Activated CD4-positive, CD25-positive, alpha-beta regulatory T cell (primary cell): Measurements from ENCODE around the gene DYNC1H1.
"Not testable (repeated sequence)": the region's sequence is repeated elsewhere in the genome, so short reads cannot be mapped to it uniquely, and the experiment has no call there.

ENCODE experiments used
- DNase-seq, 4 experiments: peaks; one replicate each; lab custom pipeline; 2025; lab: John Stamatoyannopoulos, UW

DYNC1H1 gene

GRCh38 chr14:101963656-101964296, 597 bp upstream of the DYNC1H1 start:
- no peak for DNase-seq

- peak in 3 of 4 experiments; percentile 14 to 39 (median 18) for DNase-seq
Observed at GRCh38 chr14:101965181-101965544, 790 bp downstream of the DYNC1H1 start.

GRCh38 chr14:101965770-101966722, 1.7 kb downstream of the DYNC1H1 start:
- no peak for DNase-seq

GRCh38 chr14:101966742-101967141, 2.4 kb downstream of the DYNC1H1 start:
- DNase-seq = no peak

GRCh38 chr14:101968186-101968585, 3.8 kb downstream of the DYNC1H1 start:
- DNase-seq = no peak

GRCh38 chr14:101969481-101969880, 5.1 kb downstream of the DYNC1H1 start:
- DNase-seq = no peak

- DNase-seq = no peak
Observed at GRCh38 chr14:101970830-101971400, 6.5 kb downstream of the DYNC1H1 start.

GRCh38 chr14:101971458-101971857, 7.1 kb downstream of the DYNC1H1 start:
- DNase-seq = not testable (repeated sequence)

GRCh38 chr14:101972126-101972866, 7.9 kb downstream of the DYNC1H1 start:
- DNase-seq = no peak

GRCh38 chr14:101973356-101973755, 9.0 kb downstream of the DYNC1H1 start:
- no peak for DNase-seq

GRCh38 chr14:101975231-101975630, 10.9 kb downstream of the DYNC1H1 start:
- no peak for DNase-seq

- no peak for DNase-seq
Observed at GRCh38 chr14:101977311-101978071, 13.1 kb downstream of the DYNC1H1 start.

GRCh38 chr14:101979666-101980065, 15.3 kb downstream of the DYNC1H1 start:
- DNase-seq = no peak

GRCh38 chr14:101980251-101980650, 15.9 kb downstream of the DYNC1H1 start:
- no peak for DNase-seq

- DNase-seq = no peak
Observed at GRCh38 chr14:101980700-101981099, 16.3 kb downstream of the DYNC1H1 start.

- no peak for DNase-seq
Observed at GRCh38 chr14:101982621-101983020, 18.2 kb downstream of the DYNC1H1 start.

GRCh38 chr14:101984831-101985230, 20.5 kb downstream of the DYNC1H1 start:
- not testable (repeated sequence) for DNase-seq

- no peak for DNase-seq
Observed at GRCh38 chr14:101985957-101986356, 21.6 kb downstream of the DYNC1H1 start.

- DNase-seq = no peak
Observed at GRCh38 chr14:101986953-101987352, 22.6 kb downstream of the DYNC1H1 start.

GRCh38 chr14:101988377-101988776, 24.0 kb downstream of the DYNC1H1 start:
- no peak for DNase-seq

GRCh38 chr14:101991352-101991751, 27.0 kb downstream of the DYNC1H1 start:
- DNase-seq = no peak
